T1000 (cell line): ENCODE measurements around the gene SDC1.

Experiments used
- DNase-seq: peaks from one replicate; lab custom pipeline; 2025; ENCODE audit warnings: mixed read lengths; lab: John Stamatoyannopoulos, UW

The SDC1 gene

DNA sequence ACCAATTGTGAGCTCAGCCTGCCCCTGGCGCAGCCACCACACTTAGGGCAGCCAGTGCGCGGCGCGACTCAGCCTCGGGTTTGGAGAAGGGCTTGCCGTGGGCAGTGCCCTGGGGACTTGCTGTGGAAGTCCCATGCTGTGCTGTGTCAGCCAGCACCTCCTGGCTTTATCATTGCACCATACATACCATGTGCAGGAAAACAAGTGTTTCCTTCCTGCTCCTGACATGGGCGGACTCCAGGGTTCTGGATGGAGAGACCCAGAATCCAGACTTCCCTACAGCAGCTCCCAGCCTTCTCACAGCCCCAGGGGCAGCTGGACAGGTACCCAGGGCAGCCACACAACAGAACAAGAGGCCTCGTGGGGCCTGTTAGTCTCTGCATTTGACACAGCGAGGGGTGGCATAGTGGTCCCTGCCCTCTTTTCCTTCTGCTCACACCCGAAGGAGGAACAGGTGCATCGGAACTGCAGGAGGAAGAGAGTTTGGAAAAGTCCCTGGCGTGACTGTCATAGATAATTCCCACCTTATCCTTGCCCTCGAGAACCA, 54.2 kb downstream of the SDC1 start:
- DNase-seq = no peak

DNA sequence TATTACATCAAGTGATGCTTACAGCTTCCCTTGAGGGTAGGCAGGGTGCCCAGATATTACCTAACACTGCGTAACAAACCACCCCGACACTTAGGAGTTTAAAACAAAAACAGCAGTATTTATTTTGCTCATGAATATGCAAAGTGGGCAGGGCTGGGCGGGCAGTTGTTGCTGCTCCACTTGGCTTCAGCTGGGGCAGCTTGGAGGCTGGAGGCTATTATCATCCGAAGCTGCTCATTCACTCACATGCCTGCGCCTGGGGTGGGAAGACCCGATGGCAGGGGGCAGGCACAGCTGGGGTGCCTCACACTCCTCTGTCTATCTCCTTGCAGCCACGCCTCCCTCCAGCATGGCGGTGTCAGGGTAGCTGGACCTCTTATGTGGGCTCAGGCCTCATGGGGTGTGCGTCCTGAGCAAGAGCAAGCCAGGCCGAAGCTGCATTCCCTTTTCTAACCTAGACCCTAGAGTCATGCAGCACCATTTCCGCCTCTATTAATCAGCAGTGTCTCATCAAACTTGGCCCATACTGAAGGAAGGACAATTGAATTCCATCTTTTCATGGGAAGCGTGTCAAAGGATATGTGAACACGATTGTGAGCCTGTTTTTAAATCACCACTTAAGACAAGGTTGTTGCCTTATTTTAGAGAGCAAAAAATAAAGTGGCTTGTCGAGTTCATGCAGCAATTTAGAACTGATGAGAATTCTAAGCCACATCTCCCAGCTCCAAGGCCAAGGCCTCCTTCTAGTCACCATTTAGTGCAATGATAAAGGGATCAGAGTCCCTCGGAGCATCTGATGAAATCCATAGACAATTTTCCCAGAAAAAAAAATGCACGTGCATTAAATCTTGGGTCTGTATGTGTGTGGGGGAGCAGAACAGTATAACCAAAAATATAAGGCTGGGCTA, 54.9 kb downstream of the SDC1 start:
- DNase-seq = no peak

DNA sequence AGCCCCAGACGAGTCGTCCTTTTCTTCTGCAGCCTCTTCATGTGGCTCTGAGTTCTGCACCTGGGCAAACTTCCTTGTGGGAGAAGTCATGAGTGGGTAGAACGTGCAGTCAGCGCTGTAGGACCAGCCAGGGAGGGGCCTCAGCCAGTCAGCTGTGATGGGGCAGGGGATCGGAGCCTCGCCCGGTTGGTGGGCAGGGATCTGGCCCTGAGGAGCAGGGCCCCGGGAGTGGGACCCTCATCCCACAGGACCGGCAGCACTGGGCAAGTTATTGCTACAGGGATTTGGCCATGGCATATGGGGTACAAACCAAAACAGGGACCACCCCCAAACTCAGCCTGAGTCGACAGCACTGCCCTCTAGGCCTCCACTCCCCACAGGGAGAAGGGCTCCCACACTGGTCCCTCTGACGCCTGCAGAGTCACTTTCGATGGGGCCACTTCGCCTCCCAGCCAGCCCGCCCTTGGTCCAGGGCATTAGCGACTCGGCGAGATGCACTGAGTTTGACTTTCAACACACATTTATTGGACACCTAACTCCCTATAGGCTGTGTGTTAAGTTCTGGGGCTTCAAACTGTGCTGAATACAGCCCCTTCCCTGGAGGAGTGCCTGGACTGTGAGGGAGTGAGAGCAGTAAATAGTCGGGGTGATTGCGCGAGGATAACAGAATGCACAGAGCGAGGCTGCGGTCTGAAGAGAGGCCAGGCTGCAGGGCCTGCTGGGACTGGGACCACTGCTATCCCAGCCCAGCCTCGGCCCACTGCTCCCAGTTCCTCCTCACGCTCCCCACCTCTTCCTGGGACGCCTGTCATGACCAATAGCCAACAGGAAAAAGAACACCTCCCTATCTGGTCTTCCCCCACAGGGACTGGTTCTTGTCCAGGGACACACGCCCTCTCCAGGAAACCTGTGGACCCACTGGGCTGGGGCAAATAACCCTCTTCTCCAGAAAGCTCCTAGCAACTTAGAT, 55.9 kb downstream of the SDC1 start:
- DNase-seq = no peak

DNA sequence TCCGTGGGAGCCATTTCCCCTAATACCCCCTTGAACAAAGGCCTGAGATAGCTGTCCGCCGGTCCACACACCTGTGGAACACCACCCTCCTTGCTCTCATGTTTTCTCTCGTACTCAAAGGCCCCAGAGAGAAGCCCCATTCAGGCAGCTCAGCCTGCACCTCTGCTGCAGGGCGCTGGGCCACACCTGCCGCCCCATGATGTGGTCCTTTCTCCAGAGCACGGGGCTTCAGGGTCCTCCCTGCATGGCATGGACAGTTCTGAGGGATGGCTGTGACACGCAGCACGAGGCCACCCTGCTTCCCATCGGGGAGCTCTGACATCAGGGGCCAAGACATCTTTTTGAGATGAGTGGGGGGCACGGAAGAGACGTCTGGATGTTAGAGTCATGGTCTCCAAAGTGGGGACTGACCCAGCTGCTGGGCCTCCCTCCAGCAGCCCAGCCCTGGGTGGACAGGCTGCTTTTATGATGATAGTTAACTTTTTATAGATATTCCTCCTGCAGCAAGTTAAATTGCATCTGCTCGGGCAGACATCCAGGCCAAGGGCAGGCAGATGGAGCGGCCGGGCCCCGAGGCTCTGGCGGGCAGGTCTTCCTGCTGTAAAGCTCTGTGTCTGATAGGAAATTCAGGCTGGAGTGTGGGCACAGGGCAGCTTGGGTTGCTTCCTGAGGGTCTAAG, 56.7 kb downstream of the SDC1 start:
- DNase-seq = no peak

DNA sequence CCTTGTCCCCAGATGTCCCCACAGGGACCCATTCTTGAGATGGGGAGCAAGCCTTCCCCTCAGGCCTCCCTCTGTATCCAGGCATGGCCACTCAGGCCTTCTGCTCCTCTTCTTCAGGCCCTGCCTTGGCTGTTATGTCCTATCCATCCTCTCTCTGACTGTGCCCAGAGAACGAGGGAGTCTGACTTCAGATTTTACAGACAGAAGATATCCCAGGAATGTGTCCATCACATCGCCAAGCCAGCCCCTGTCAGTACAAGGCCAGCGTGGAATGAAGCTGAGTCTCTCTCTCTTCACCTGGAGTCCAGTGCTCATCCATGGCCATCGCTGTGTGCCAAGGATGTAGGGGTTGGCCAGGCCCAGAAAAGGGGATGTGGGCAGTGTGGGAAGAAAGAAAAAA, 57.6 kb downstream of the SDC1 start:
- DNase-seq = no peak

DNA sequence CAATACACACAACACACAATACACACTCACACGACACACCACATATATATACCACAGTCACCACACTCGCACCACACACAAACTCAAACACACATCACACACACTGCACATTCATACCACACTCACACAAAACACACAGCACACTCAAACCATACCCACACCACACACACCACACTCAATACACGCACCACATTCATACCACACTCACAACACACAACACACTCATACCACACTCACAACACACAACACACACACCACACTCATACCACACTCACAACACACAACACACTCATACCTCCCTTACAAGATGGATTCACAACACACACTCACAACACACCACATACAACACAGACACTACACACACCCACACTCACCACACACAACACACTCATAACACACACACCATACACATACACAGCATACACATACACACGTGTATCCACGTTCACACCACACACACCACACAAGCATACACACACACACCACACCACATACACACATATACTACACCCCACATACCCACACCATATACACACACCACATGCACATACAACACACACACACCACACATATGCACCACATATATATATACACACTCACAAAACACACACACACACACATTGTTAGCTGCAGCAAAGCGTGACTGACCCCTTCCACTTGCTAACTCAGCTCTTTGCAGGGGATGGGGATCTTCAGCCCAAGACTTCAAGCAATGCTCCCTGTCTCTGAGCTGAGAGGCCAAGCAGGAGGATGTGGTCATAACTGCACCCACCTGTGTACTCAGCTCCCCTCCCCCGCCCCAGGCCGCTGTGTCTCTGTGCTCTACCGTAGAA, 59.0 kb downstream of the SDC1 start:
- DNase-seq = no peak

DNA sequence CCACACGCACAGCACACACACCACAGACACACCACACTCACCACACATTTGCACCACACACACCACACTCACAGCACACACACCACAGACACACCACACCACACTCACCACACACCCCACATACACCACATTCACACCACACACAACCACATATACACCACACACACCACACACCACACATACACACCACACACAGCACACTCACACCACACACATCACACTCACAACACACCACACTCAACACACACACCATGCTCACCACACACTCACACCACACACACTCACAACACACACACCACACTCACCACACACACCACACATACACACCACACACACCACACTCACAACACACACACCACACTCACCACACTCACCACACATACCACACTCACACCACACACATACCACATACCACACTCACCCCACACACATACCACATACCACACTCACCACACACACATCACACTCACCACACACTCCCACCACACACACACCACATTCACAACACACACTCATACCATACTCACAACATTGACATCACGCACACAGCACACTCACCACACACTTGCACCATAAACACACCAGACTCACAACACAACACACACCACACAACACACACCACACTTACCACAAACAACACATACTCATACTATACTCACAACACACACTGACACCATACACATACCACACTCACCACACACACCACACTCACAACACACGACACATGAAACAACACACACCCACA, 60.0 kb downstream of the SDC1 start:
- no peak for DNase-seq

DNA sequence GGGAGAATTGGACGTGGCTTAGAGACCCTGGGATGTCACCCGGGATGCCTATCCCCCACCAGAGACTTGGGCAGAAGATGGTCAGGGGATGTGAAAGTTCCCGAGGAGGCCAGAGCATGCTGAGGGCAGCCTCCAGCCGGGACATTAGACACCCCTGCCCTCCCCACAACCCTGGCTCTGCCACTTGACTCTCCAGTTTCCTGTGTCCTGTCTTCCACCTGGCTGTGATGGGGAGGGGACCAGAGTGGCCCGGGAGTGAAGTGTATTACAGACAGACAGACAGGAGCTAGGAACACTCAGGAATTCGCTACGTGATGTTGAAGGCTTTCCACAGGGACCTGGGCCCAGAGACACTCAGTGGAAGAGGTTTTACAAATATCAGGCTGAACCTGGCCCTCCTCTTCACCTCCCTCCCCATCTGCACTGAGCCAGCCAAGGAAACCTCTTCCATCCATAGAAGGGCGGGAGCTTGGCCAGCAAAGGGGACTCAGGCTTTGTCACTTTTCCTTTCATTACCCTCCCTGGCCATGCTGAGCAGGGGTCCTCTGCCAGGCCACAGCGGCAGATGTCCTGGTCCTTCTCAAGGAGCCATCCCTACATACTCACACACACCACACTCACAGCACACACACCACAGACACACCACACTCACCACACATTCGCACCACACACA, 60.7 kb downstream of the SDC1 start:
- no peak for DNase-seq

DNA sequence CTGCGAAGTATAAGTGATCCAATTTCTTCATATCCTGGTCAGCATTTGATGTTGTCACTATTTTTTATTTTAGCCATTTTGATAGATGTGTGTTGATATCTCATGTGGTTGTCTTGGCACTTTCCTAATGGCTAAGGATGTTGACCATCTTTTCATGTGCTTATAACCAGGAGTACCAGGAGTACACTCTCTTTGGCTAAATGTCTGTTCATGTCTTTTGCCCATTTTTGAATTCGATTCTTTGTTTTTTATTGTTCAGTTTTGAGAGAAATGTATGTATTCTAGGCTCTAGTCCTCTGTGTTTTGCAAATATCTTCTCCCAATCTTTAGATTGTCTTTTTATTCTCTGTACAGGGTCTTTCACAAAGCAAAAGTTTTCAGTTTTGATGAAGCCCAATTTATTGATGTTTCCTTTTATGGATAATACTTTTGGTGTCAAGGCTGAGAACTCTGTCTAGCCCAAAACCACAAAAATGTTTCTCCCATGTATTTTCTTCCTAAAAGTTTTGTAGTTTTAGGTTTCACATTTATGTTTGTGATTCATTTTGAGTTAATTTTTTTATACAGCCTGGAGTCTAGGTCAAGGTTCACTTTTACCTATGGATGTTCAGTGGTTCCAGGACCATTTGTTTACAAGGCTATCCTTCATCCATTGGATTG, 65.4 kb downstream of the SDC1 start:
- no peak for DNase-seq

DNA sequence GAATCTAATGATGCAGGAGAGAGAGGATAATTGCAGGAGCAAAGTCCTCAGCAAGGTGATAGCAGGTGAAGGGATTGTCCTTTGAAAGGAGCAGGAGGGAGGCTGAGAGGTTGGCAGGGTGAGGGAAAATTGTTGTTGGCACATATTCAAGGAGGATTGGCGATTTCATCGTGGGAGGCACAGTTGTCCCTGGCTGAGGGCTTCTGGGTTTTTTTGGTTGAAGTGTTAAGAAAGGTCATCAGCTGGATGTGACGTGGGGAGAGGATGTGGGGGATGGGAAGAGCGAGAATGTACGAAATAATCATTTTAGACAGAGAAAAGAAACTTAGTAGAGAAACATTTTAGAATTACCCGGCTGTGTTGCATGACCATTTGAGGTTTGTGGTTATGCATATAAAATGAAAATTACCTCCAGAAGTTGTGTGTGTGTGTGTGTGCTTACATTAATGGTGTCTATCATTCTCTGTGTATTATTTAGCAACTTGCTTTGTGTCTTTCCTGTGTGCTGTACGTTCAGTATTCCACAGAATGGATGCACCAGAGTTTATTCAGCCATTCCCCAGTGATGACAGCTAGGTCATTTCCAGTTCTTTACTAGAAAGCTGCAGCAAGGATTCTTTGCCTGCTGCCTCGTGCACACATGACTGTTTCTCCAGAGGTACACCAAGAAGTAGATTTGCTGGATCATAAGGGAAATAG, 67.6 kb downstream of the SDC1 start:
- no peak for DNase-seq

DNA sequence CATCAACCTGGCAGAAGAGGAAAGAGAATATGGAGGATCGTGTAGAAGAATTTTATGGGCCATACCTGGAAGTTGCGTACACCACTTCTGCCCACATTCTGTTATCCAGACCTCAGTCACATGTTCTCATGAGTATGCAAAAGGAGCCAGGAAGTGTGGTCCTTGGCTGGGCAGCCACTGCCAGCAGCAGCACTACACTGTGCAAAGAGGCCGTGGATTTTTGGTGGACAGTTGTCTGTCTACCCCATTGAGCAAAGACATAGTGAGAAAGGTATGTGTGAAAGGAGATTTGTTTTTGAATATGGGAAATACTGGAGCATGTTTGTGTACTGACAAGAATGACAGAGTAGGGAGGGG, 68.1 kb downstream of the SDC1 start:
- no peak for DNase-seq

DNA sequence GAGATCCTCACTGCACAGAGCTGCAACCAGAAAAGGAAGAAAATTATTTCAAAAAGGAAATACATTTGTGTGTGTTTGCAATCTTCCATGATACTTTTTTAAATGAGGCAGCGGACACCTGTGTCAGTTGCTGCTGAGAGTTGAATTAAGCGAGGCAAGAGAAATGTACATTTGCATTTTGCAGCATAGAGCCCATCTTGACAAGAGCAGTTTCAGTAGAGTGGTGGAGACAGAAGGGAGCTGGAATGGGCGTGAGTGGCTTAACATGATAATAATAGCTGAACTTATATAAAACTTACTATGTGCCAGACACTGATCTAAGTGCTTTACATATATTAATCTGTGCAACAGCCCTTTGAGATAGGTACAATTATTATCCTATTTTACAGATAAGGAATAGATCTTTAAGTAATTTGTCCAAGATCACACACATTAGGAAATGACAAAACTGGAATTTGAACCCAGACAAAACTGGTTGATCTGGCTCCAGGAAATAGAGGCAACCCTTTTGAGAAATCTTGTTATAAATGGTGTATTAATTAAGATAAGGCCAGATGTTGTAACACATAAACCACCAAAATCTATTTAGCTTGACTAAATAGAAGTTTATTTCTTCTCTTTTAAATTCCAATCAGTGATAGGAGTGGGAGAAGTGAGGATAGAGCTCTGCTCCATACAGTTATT, 68.7 kb downstream of the SDC1 start:
- no peak for DNase-seq

DNA sequence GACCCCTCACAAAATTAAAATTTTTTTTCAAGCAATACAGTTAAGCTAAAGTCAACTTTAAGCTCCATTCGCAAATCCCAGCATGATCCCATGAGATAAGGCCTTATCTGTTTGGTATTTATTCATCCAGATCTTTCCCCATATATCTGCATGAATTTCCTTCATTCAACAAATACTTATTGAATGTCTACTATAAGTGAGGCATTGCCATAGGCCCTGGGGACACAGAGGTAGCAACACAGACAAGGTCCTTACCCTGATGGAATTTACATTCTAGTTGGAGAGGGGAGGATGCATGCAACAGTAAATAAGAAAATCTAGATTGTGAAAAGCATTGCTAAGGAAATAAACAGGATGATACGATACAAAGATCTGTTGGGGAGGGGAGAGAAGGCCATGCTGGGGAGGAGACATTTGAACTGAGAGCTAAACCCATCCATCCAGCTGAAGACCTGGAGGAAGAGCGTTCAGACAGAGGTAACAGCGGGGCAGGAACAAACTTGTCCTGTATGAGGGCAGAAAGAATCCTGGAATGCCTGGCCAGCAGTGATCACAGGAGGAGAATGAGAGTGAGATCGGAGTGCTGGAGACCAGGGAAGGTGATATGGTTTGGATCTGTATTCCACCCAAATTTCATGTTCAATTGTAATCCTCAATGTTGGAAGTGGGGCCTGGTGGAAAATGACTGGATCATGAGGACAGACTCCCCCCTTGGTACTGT, 71.6 kb downstream of the SDC1 start:
- DNase-seq = no peak

DNA sequence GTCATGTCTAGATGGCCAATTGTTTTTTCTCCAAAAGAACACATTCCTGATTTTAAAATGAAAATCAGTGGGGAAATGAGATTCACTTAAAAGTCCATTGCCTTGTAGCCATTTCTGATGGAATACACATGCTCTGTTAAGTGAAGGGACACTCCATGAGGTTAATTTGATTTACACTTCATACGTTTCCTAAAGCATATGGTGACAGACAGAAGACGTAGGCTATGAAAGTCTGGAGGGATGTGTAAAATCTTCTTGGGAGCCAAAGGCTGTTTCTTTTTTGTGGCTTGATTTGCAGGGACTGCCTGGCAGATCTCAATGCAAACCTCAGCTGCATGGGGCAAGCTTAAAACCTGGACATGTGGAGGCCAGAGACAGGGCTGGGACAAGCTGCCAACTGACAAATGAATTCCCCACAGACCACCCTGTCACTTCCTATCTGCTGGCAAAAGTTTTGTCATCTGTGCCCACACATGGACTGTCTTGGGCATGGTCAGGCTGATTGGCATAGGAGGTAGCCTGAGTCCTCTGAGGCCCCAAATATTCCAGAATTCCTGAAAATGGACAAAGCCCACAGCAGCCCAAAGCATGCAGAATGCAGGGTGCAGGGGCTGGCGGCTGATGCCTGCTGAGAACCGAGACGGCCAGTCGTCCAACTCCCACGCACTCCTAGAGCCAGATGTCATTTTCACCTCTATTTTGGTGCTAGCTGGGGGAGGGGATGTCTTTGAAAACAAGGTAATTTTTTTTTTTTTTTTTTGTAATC, 73.9 kb downstream of the SDC1 start:
- no peak for DNase-seq
